ENCODE results near the gene SGF29. TPM values are rescaled to one million over a fixed set of nuclear protein-coding genes. Genes with fewer than 3 reads are reported as not detected.

Gene SGF29
- total and polyA plus RNA-seq, 2 of the 8 experiments (the other 6 are each of a cell fraction or from before 2014, with no cell fraction given): 3.1 to 22.7 TPM

DNA sequence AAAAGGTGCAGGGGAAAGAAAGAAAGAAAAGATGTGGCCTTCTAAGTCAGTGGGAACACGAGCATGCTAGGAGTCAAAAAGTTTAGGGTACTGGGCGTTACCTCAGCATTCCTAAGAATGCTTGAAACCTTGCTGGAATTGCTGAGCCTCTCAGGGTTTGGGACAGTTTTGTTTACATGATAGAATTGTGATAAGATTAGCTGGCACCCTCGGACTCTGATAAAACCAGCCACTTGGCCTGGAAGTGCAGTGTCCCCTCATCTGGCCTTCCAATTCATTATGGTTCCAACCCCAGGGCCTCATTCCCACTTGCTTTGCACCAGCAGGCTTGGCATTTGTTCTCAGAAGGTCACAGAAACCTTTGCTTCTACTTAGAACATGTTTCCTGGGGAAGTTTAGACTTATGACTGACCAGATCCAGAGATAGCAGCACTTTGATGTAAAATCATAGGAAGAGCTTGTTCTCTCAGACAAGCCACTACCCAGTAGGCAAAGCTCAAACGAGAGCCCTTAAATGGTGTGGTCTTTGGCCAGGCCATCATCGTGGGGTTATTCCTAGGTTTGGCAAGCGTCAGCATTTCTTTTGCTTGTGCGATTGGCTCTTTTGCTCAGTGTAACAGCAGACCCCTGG, 8.0 kb downstream of the SGF29 start (continued):
- TF ChIP-seq BCL11A (IDR thresholded peaks at IDR 0.05; ENCODE audit: low read depth in 2 of 2, low read length in 2 of 2) (no peak), RXRA (IDR thresholded peaks at IDR 0.05; ENCODE audit: insufficient read depth, low read depth, low read length) (no peak), PHF8 (conservative IDR thresholded peaks at IDR 0.05; ENCODE audit: low read depth, low read length) (no peak), NRF1 (IDR thresholded peaks at IDR 0.05; ENCODE audit: low read depth, low read length) (no peak), SP1 (IDR thresholded peaks at IDR 0.05; ENCODE audit: low read depth, low read length) (no peak), CTCF (IDR thresholded peaks at IDR 0.05; ENCODE audit: control extremely low read depth in 1 of 3, insufficient read depth in 1 of 3, low read depth in 1 of 3, low read length in 3 of 3) (no peak)
- TF ChIP-seq, protein P1, sequence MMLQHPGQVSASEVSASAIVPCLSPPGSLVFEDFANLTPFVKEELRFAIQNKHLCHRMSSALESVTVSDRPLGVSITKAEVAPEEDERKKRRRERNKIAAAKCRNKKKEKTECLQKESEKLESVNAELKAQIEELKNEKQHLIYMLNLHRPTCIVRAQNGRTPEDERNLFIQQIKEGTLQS (IDR thresholded peaks at IDR 0.05; ENCODE audit: insufficient read depth, low read depth, low read length): no peak

All from H1 (cell line).